Ramos (cell line): ENCODE measurements around the gene MYO1D.

Experiments used
- in situ Hi-C: fragments of 300-500 bp; cut with MboI; formaldehyde crosslinking; loops from one replicate; pipeline ENCODE4 v1.14.3; 2022; ENCODE audit warnings: low sequenced_read_pairs; ENCODE audit not compliant: unreplicated experiment

Gene MYO1D

GRCh38 chr17:32863559-32863958 lies 13.4 kb downstream of the MYO1D start:
- in situ Hi-C loops, result no loop called here

- in situ Hi-C loops, result no loop called here
Measured at GRCh38 chr17:32862940-32863339, 14.0 kb downstream of the MYO1D start.

GRCh38 chr17:32861981-32862380 lies 14.9 kb downstream of the MYO1D start:
- in situ Hi-C loops, result no loop called here

- in situ Hi-C loops, result no loop called here
Measured at GRCh38 chr17:32859857-32860525, 16.9 kb downstream of the MYO1D start.

GRCh38 chr17:32855620-32856019 lies 21.3 kb downstream of the MYO1D start:
- in situ Hi-C loops, result no loop called here

- in situ Hi-C loops, result no loop called here
Measured at GRCh38 chr17:32854832-32855389, 22.0 kb downstream of the MYO1D start.

- in situ Hi-C loops, result no loop called here
Measured at GRCh38 chr17:32854207-32854606, 22.7 kb downstream of the MYO1D start.

GRCh38 chr17:32852811-32853210 lies 24.1 kb downstream of the MYO1D start:
- in situ Hi-C loops, result no loop called here

GRCh38 chr17:32849879-32850278 lies 27.0 kb downstream of the MYO1D start:
- in situ Hi-C loops, result no loop called here

GRCh38 chr17:32847977-32848376 lies 28.9 kb downstream of the MYO1D start:
- in situ Hi-C loops, result no loop called here

GRCh38 chr17:32846143-32846542 lies 30.8 kb downstream of the MYO1D start:
- in situ Hi-C loops, result no loop called here

GRCh38 chr17:32840241-32840640 lies 36.7 kb downstream of the MYO1D start:
- in situ Hi-C loops, result no loop called here

GRCh38 chr17:32836527-32836926 lies 40.4 kb downstream of the MYO1D start:
- in situ Hi-C loops, result no loop called here

- in situ Hi-C loops, result no loop called here
Measured at GRCh38 chr17:32835291-32835761, 41.6 kb downstream of the MYO1D start.

- in situ Hi-C loops, result no loop called here
Measured at GRCh38 chr17:32834104-32834503, 42.8 kb downstream of the MYO1D start.

GRCh38 chr17:32833526-32833925 lies 43.4 kb downstream of the MYO1D start:
- in situ Hi-C loops, result no loop called here

- in situ Hi-C loops, result no loop called here
Measured at GRCh38 chr17:32833076-32833475, 43.8 kb downstream of the MYO1D start.

- in situ Hi-C loops, result no loop called here
Measured at GRCh38 chr17:32831627-32832243, 45.2 kb downstream of the MYO1D start.

GRCh38 chr17:32831223-32831622 lies 45.7 kb downstream of the MYO1D start:
- in situ Hi-C loops, result no loop called here

GRCh38 chr17:32828822-32829221 lies 48.1 kb downstream of the MYO1D start:
- in situ Hi-C loops, result no loop called here

GRCh38 chr17:32827227-32827626 lies 49.7 kb downstream of the MYO1D start:
- in situ Hi-C loops, result no loop called here

GRCh38 chr17:32826076-32826475 lies 50.8 kb downstream of the MYO1D start:
- in situ Hi-C loops, result no loop called here
